ENCODE data around the gene PMPCB. TPM values are rescaled to one million over a fixed set of nuclear protein-coding genes. Genes with fewer than 3 reads are reported as not detected.

PMPCB gene
- polyA plus RNA-seq, 1 experiment, result 44.3 TPM

- no peak overlapping the region for H3K4me3 ChIP-seq (ENCODE audit: low read depth, low read length)
- POLR2A ChIA-PET, result no interaction called here
- H3K27me3 ChIP-seq (ENCODE audit: control insufficient read depth, insufficient read depth, low read length), result no peaks in the 10 kb centered on the region
- CTCF ChIA-PET, result no interaction called here
- no peak for TF ChIP-seq CTCF (IDR thresholded peaks at IDR 0.05; ENCODE audit: insufficient read depth, low read depth, low read length)
- no peak for DNase-seq (ENCODE audit: low read depth)
- H3K36me3 ChIP-seq (ENCODE audit: control insufficient read depth, insufficient read depth, low read length), result peaks cover 3% of the 10 kb centered on the region
Measured at GRCh38 chr7:103336761-103337160, 39.5 kb downstream of the PMPCB start.

GRCh38 chr7:103338864-103339263, 41.6 kb downstream of the PMPCB start:
- DNase-seq (ENCODE audit: low read depth), result no peak
- POLR2A ChIA-PET, result no interaction called here
- Histone ChIP-seq H3K36me3 (ENCODE audit: control insufficient read depth, insufficient read depth, low read length) (peaks cover 3% of the 10 kb centered on the region), H3K27me3 (ENCODE audit: control insufficient read depth, insufficient read depth, low read length) (no peaks in the 10 kb centered on the region), H3K4me3 (ENCODE audit: low read depth, low read length) (no peak overlapping the region)
- TF ChIP-seq CTCF (IDR thresholded peaks at IDR 0.05; ENCODE audit: insufficient read depth, low read depth, low read length), result no peak
- CTCF ChIA-PET, result interaction anchor here (0.9 kb wide), 1 partner anchor 27 kb away, joined by 3 read pairs; no protein-coding TSS in a partner anchor

GRCh38 chr7:103341466-103341865, 44.2 kb downstream of the PMPCB start:
- ChIA-PET CTCF (interaction anchor here (1.5 to 1.7 kb wide), 2 partner anchors 14 to 34 kb away, joined by 4 read pairs; no protein-coding TSS in a partner anchor), POLR2A (no interaction called here)
- Histone ChIP-seq H3K4me3 (ENCODE audit: low read depth, low read length) (no peak overlapping the region), H3K27me3 (ENCODE audit: control insufficient read depth, insufficient read depth, low read length) (no peaks in the 10 kb centered on the region), H3K36me3 (ENCODE audit: control insufficient read depth, insufficient read depth, low read length) (peaks cover 3% of the 10 kb centered on the region)
- DNase-seq (ENCODE audit: low read depth), result no peak
- no peak for TF ChIP-seq CTCF (IDR thresholded peaks at IDR 0.05; ENCODE audit: insufficient read depth, low read depth, low read length)

GRCh38 chr7:103343332-103343731, 46.1 kb downstream of the PMPCB start:
- no peak for TF ChIP-seq CTCF (IDR thresholded peaks at IDR 0.05; ENCODE audit: insufficient read depth, low read depth, low read length)
- ChIA-PET POLR2A (no interaction called here), CTCF (interaction anchor here (1.1 to 1.4 kb wide), 3 partner anchors 11 to 32 kb away, joined by 3 to 4 read pairs (median 3); no protein-coding TSS in a partner anchor)
- DNase-seq (ENCODE audit: low read depth), result no peak
- peak overlapping the region; percentile 86 for H3K4me3 ChIP-seq (ENCODE audit: low read depth, low read length)
- peaks cover 3% of the 10 kb centered on the region for H3K36me3 ChIP-seq (ENCODE audit: control insufficient read depth, insufficient read depth, low read length)
- no peaks in the 10 kb centered on the region for H3K27me3 ChIP-seq (ENCODE audit: control insufficient read depth, insufficient read depth, low read length)

GRCh38 chr7:103343758-103344452, 46.7 kb downstream of the PMPCB start:
- TF ChIP-seq CTCF (IDR thresholded peaks at IDR 0.05; ENCODE audit: insufficient read depth, low read depth, low read length), result no peak
- ChIA-PET CTCF (interaction anchor here (1.0 to 1.4 kb wide), 3 partner anchors 10 to 63 kb away, joined by 3 to 4 read pairs (median 3); no protein-coding TSS in a partner anchor), POLR2A (no interaction called here)
- Histone ChIP-seq H3K36me3 (ENCODE audit: control insufficient read depth, insufficient read depth, low read length) (peaks cover 3% of the 10 kb centered on the region), H3K4me3 (ENCODE audit: low read depth, low read length) (peak overlapping the region; percentile 86), H3K27me3 (ENCODE audit: control insufficient read depth, insufficient read depth, low read length) (no peaks in the 10 kb centered on the region)
- DNase-seq (ENCODE audit: low read depth), result no peak

All from BJ (cell line).